Tibial artery (tissue), 4 donors: ENCODE measurements around the gene MAP3K21.

ENCODE experiments used
- DNase-seq, 2 donors: peaks; one replicate each; pipeline ENCODE4 v3.0.0-alpha.2; 2019
- H3K27ac ChIP-seq, 2 donors: fragments of 200-600 bp; sonication (generic) in 1 of 2; 1 replicate in 1 of 2; 2 replicates in 1 of 2; pipeline ENCODE4 v1.5.1; 2018 to 2019; ENCODE audit warnings: mild to moderate bottlenecking in 1 of 2
- H3K27me3 ChIP-seq, 2 donors: fragments of 200-600 bp; sonication (generic) in 1 of 2; one replicate each; pipeline versions ENCODE4 v1.5.1 to v1.6.0; 2016 to 2019
- H3K36me3 ChIP-seq, 3 donors: fragments of 200-600 bp; sonication (generic) in 2 of 3; one replicate each; pipeline ENCODE4 v1.5.1; 2016 to 2019; ENCODE audit warnings: mild to moderate bottlenecking in 2 of 3
- H3K4me1 ChIP-seq, 4 donors: fragments of 200-600 bp; sonication (generic) in 2 of 4; 1 replicate in 3 of 4; 2 replicates in 1 of 4; pipeline ENCODE4 v1.5.1; 2016 to 2019
- H3K4me3 ChIP-seq, 2 donors: fragments of 200-600 bp; sonication (generic) in 1 of 2; 1 replicate in 1 of 2; 2 replicates in 1 of 2; pipeline ENCODE4 v1.5.1; 2018 to 2019; ENCODE audit warnings: mild to moderate bottlenecking in 2 of 2
- H3K9me3 ChIP-seq, 3 donors: fragments of 200-600 bp; sonication (generic) in 1 of 3; one replicate each; pipeline ENCODE4 v1.5.1; 2016 to 2019
- CTCF ChIP-seq, 2 experiments: fragments of 200-600 bp in 1 of 2; fragments of 450-650 bp in 1 of 2; IDR thresholded peaks; one replicate each; pipeline ENCODE4 v1.5.1; 2017 to 2019; ENCODE audit warnings: antibody characterized with exemption in 2 of 2, mild to moderate bottlenecking in 1 of 2, moderate library complexity in 1 of 2
- intact Hi-C: fragments of 100-400 bp; cut with DNase I; formaldehyde crosslinking; loops from one replicate; pipeline ENCODE4 v1.15.0; 2023; ENCODE audit warnings: low total_unique reads

The MAP3K21 gene

GRCh38 chr1:233383984-233384383 is 56.5 kb downstream of the MAP3K21 start:
- H3K9me3 ChIP-seq, result peaks cover 0 to 4% (median 0%) of the 10 kb centered on the region in 3 donors
- intact Hi-C loops, result no loop called here
- H3K4me1 ChIP-seq, result no peaks in the 10 kb centered on the region
- peaks cover 0 to 16% (median 10%) of the 10 kb centered on the region in 3 donors for H3K36me3 ChIP-seq
- no peaks in the 10 kb centered on the region for H3K27me3 ChIP-seq
- TF ChIP-seq CTCF (IDR thresholded peaks at IDR 0.05), result no peak
- H3K27ac ChIP-seq, result no peak overlapping the region
- no peak overlapping the region for H3K4me3 ChIP-seq
- no peak for DNase-seq

GRCh38 chr1:233386336-233386735 is 58.8 kb downstream of the MAP3K21 start:
- Histone ChIP-seq H3K4me3 (no peak overlapping the region), H3K9me3 (peaks cover 0 to 4% (median 0%) of the 10 kb centered on the region in 3 donors), H3K27ac (no peak overlapping the region), H3K4me1 (no peaks in the 10 kb centered on the region), H3K27me3 (peaks cover 0 to 3% of the 10 kb centered on the region in 2 donors), H3K36me3 (peaks cover 0 to 10% (median 10%) of the 10 kb centered on the region in 3 donors)
- DNase-seq, result no peak
- intact Hi-C loops, result no loop called here
- no peak for TF ChIP-seq CTCF (IDR thresholded peaks at IDR 0.05)

DNA sequence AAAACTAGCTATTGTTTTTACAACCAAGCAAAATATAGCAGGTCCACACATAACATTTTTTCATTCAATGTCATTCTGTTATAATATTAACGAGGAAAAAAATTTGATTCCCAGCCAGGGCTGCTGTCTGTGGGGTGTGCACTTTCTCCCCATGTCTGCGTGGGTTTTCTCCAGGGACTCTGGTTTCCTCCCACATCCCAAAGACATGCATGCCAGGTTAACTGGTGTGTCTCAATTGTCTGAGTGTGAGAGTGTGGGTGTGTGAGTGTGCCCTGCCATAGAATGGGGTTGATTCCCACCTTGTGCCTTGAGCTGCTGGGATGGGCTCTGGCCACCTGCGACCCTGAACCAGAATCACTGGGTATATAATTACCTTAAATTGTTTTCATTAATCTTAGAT is 60.1 kb downstream of the MAP3K21 start:
- Histone ChIP-seq H3K4me1 (no peaks in the 10 kb centered on the region), H3K27me3 (peaks cover 0 to 3% of the 10 kb centered on the region in 2 donors), H3K27ac (no peak overlapping the region), H3K9me3 (no peaks in the 10 kb centered on the region), H3K4me3 (no peak overlapping the region), H3K36me3 (peaks cover 0 to 3% (median 0%) of the 10 kb centered on the region in 3 donors)
- TF ChIP-seq CTCF (IDR thresholded peaks at IDR 0.05), result no peak
- intact Hi-C loops, result no loop called here
- DNase-seq, result no peak

GRCh38 chr1:233389169-233389568 is 61.6 kb downstream of the MAP3K21 start:
- no peak for TF ChIP-seq CTCF (IDR thresholded peaks at IDR 0.05)
- no peaks in the 10 kb centered on the region for H3K36me3 ChIP-seq
- H3K27me3 ChIP-seq, result peaks cover 0 to 11% of the 10 kb centered on the region in 2 donors
- no peaks in the 10 kb centered on the region for H3K4me1 ChIP-seq
- no peak overlapping the region for H3K4me3 ChIP-seq
- intact Hi-C loops, result no loop called here
- no peak overlapping the region for H3K27ac ChIP-seq
- H3K9me3 ChIP-seq, result no peaks in the 10 kb centered on the region
- no peak for DNase-seq

DNA sequence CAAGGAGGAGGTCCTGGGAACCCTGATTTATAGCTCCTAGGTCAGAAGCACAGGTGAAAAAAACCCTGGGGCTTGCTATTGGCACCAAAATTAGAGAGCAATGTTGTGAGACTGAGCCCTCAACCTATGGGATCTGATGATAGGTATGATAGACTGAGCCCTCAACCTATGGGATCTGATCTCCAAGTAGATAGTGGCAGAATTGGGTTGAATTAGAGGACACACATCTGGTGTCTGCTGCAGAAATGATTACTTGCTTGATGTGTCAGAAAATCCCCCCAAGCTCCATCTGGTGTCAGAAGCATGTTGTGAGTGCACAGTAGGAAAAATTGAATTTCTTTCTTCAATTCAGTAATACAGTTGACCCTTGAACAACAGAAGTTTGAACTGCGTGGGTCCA is 62.4 kb downstream of the MAP3K21 start:
- intact Hi-C loops, result no loop called here
- no peak for DNase-seq
- Histone ChIP-seq H3K27me3 (peaks cover 0 to 14% of the 10 kb centered on the region in 2 donors), H3K4me3 (no peak overlapping the region), H3K27ac (no peak overlapping the region), H3K9me3 (no peaks in the 10 kb centered on the region), H3K36me3 (no peaks in the 10 kb centered on the region), H3K4me1 (no peaks in the 10 kb centered on the region)
- TF ChIP-seq CTCF (IDR thresholded peaks at IDR 0.05), result no peak
